Activated naive CD8-positive, alpha-beta T cell treated with anti-CD3 and anti-CD28 coated beads for 36 hours (primary cell): Measurements from ENCODE around the gene VASP. TPM values are rescaled to one million over a fixed set of nuclear protein-coding genes. Genes with fewer than 3 reads are reported as not detected.
"Not testable (repeated sequence)": the region's sequence is repeated elsewhere in the genome, so short reads cannot be mapped to it uniquely, and the experiment has no call there.

ENCODE experiments used
- DNase-seq: peaks from one replicate; pipeline ENCODE4 v3.0.0; 2021
- H3K27ac Mint-ChIP-seq: one replicate; pipeline ENCODE4 v1.8.0; 2022; ENCODE audit warnings: mild to moderate bottlenecking, moderate library complexity, mixed read lengths
- H3K27me3 Mint-ChIP-seq: one replicate; pipeline ENCODE4 v1.8.0; 2022; ENCODE audit warnings: mild to moderate bottlenecking, mixed read lengths
- H3K36me3 Mint-ChIP-seq: one replicate; pipeline ENCODE4 v1.8.0; 2021; ENCODE audit warnings: mild to moderate bottlenecking, mixed read lengths
- H3K4me1 Mint-ChIP-seq: one replicate; pipeline ENCODE4 v1.8.0; 2021; ENCODE audit warnings: mixed read lengths
- H3K4me3 Mint-ChIP-seq: one replicate; pipeline ENCODE4 v1.8.0; 2022; ENCODE audit warnings: mild to moderate bottlenecking, moderate library complexity, mixed read lengths
- H3K9me3 Mint-ChIP-seq: one replicate; pipeline ENCODE4 v1.8.0; 2022; ENCODE audit warnings: mixed read lengths
- total RNA-seq, 2 experiments: library from RNA; stranded (reverse); gene quantifications; one replicate each; pipeline ENCODE4 v1.2.3, GENCODE V29; 2021

The VASP gene
- total RNA-seq, 2 experiments from 2014 or later, result 133 to 134 TPM

DNA sequence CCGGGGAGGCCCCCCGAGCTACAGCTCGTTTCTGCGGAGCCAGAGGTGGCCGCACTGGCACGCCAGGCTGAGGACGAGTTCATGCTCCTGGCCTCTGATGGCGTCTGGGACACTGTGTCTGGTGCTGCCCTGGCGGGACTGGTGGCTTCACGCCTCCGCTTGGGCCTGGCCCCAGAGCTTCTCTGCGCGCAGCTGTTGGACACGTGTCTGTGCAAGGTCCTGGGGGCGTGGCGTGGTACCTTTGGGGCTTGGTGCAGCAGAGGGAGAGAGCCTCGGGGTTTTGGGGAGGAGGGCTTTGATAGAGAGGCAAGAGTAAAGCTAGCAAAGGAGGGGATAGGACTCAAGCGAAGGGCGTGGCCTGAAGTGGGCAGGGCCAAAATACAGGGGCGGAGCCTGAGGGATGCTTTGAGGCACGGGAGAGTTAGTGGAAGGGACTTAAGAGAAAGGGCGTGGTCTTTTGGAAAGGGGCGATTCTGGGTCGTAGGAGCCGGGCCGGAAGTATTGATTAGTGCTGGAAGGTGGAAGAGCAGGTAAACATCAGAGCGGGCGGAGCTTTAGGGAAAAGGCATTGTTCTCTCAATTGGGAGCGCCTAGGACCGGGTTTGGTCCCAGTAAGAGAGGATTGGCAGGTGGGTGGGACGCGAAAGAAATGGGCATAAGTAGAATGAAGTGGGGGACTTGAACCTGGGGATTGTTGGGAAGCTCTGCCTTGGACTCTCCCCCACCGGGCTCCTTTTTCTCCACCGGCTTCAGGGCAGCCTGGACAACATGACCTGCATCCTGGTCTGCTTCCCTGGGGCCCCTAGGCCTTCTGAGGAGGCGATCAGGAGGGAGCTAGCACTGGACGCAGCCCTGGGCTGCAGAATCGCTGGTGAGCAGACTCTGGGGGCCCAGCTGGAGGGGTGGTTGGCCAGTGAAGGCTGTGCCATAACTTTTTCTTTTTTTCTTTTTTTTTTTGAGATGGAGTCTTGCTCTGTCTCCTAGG lies 7.8 kb upstream of the VASP start:
- H3K36me3 Mint-ChIP-seq, result no peaks in the 10 kb centered on the region
- DNase-seq, result peak; percentile 71
- H3K9me3 Mint-ChIP-seq, result no peaks in the 10 kb centered on the region
- peaks cover 17% of the 10 kb centered on the region for H3K4me1 Mint-ChIP-seq
- no peak overlapping the region for H3K27ac Mint-ChIP-seq
- peak overlapping the region; percentile 32 for H3K4me3 Mint-ChIP-seq
- peaks cover 20% of the 10 kb centered on the region for H3K27me3 Mint-ChIP-seq

DNA sequence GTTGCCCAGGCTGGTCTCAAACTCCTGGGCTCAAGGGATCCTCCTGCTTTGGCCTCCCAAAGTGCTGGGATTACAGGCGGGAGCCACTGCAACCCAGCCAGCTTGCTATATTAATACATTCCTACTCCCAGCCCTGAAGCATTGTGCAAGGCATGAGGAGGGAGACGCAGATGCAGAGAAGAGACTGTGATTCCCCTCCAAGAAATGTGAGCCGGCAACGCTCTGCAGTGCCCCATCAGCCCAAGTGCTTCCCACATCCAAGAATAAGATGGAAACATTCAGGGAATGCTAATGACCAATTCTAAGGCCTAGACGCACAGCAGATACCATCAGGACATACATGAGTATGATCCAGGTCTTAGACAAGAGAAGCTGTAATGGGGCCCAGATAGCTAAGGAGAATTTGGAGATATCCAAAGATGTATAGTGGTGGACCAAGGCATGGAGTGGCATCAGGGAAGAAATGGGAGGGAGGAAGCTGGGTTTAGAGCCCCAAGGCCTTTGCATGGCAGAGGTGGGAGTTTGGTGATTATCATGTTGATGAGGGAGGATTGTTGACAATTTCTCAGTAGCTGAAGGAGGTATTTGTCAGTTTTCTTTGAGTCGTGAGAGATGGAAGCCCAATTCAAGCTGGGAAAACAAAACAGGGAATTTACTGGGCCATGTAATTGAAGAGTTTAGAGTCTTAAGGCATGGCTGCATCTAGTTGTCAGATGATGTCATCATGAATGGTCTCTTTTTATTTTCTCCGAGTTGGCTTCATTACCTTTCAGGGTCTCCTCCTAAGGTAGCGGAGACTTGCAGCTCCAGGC lies 6.2 kb upstream of the VASP start:
- Mint-ChIP-seq H3K9me3 (no peaks in the 10 kb centered on the region), H3K4me3 (no peak overlapping the region), H3K27me3 (peaks cover 10% of the 10 kb centered on the region), H3K27ac (no peak overlapping the region), H3K4me1 (peaks cover 27% of the 10 kb centered on the region), H3K36me3 (no peaks in the 10 kb centered on the region)
- DNase-seq, result no peak

GRCh38 chr19:45501730-45502014 lies 5.6 kb upstream of the VASP start:
- DNase-seq, result no peak
- H3K4me3 Mint-ChIP-seq, result no peak overlapping the region
- H3K9me3 Mint-ChIP-seq, result no peaks in the 10 kb centered on the region
- peaks cover 30% of the 10 kb centered on the region for H3K4me1 Mint-ChIP-seq
- peaks cover 9% of the 10 kb centered on the region for H3K27me3 Mint-ChIP-seq
- no peak overlapping the region for H3K27ac Mint-ChIP-seq
- no peaks in the 10 kb centered on the region for H3K36me3 Mint-ChIP-seq

GRCh38 chr19:45502111-45502510 lies 5.2 kb upstream of the VASP start:
- Mint-ChIP-seq H3K27ac (no peak overlapping the region), H3K36me3 (no peaks in the 10 kb centered on the region)

GRCh38 chr19:45503909-45504308 lies 3.4 kb upstream of the VASP start:
- peaks cover 1% of the 10 kb centered on the region for H3K36me3 Mint-ChIP-seq
- DNase-seq, result no peak
- H3K4me1 Mint-ChIP-seq, result peaks cover 20% of the 10 kb centered on the region
- H3K27ac Mint-ChIP-seq, result peak overlapping the region; percentile 18
- H3K9me3 Mint-ChIP-seq, result no peaks in the 10 kb centered on the region
- no peaks in the 10 kb centered on the region for H3K27me3 Mint-ChIP-seq
- no peak overlapping the region for H3K4me3 Mint-ChIP-seq

More at GRCh38 chr19:45502111-45502510, 5.2 kb upstream of the VASP start:
- no peak overlapping the region for H3K4me3 Mint-ChIP-seq
- no peak for DNase-seq
- H3K4me1 Mint-ChIP-seq, result peaks cover 28% of the 10 kb centered on the region
- H3K9me3 Mint-ChIP-seq, result no peaks in the 10 kb centered on the region
- peaks cover 7% of the 10 kb centered on the region for H3K27me3 Mint-ChIP-seq

DNA sequence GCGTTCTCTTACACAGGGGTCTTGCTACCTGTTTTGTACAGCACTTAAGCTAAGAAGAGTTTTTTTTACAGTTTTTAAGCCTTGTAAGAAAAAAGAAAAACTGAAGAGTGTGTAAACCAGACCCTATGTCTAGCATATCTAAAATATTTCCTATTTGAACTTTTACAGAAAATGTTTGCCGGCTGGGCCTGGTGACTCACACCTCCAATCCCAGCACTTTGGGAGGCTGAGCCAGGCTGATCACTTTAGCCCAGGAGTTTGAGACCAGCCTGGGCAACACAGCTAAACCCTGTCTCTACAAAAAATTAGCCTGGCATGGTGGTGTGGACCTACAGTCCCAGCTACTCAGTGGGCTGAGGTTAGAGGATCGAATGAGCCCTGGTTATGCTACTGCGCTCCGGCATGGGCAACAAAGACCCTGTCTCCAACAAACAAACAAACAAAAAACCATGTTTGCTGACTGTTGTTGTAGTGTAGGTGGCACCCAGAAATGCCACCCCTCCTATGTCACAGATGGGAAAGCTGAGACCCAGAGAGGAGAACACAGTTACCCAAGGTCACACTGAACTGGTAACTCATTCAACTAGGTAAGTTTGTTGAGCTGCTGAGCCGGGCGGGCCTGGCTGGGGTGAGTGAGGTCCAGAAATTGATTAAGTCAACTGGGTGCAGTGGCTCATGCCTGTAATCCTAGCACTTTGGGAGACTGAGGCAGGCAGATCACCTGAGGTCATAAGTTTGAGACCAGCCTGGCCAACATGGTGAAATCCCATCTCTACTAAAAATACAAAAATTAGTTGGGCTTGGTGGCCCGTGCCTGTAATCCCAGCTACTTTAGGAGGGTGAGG lies 1.9 kb upstream of the VASP start:
- H3K36me3 Mint-ChIP-seq, result peaks cover 3% of the 10 kb centered on the region
- no peaks in the 10 kb centered on the region for H3K9me3 Mint-ChIP-seq
- DNase-seq, result no peak
- peak overlapping the region; percentile 82 for H3K27ac Mint-ChIP-seq
- H3K4me3 Mint-ChIP-seq, result peak overlapping the region; percentile 76
- H3K4me1 Mint-ChIP-seq, result peaks cover 25% of the 10 kb centered on the region
- H3K27me3 Mint-ChIP-seq, result no peaks in the 10 kb centered on the region

DNA sequence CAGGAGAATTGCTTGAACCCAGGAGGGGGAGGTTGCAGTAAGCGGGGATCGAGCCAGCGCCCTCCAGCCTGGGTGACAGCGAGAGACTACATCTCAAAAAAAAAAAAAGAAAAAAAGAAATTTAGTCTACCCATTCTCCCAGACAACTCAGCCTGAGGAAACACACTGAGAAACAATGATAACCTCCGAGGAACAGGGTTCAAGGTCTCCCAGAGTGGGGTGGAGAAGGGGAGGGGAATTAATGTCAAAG lies 1.4 kb upstream of the VASP start:
- H3K9me3 Mint-ChIP-seq, result no peaks in the 10 kb centered on the region
- H3K4me1 Mint-ChIP-seq, result peaks cover 29% of the 10 kb centered on the region
- peak overlapping the region; percentile 82 for H3K27ac Mint-ChIP-seq
- no peaks in the 10 kb centered on the region for H3K27me3 Mint-ChIP-seq
- H3K36me3 Mint-ChIP-seq, result peaks cover 3% of the 10 kb centered on the region
- peak overlapping the region; percentile 76 for H3K4me3 Mint-ChIP-seq
- no peak for DNase-seq

GRCh38 chr19:45506246-45506988 lies 862 bp upstream of the VASP start:
- no peaks in the 10 kb centered on the region for H3K27me3 Mint-ChIP-seq
- peak overlapping the region; percentile 82 for H3K4me3 Mint-ChIP-seq
- no peaks in the 10 kb centered on the region for H3K9me3 Mint-ChIP-seq
- peaks cover 3% of the 10 kb centered on the region for H3K36me3 Mint-ChIP-seq
- DNase-seq, result peak; percentile 99
- H3K27ac Mint-ChIP-seq, result peak overlapping the region; percentile 91
- H3K4me1 Mint-ChIP-seq, result peaks cover 34% of the 10 kb centered on the region

DNA sequence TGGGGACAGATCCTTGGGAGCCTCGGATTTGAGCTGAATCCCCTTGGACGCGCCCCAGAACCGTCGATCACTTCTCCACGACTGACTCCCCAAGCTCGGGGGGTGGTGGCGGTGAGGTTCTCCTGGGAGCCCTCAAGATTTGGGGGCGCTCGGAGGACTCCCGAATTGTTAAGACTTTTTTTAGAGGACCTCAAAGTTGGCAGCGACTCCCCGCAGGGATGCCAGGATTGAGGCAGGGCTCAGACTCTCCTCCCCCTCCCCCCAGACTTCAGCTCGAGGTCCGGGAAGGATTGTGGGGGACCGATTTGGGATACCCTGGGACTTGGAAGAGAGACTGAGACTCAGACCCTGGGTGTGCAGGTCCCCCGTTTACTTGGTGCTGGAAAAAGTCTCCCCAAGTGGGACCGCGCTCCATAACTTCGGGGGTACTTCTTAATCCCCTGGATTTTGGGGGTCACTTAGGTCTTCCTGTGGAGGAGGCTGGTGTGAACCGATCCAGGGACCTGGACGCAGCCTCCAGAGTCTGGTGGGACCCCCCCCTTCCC lies 665 bp downstream of the VASP start:
- Mint-ChIP-seq H3K4me1 (peaks cover 42% of the 10 kb centered on the region), H3K4me3 (peak overlapping the region; percentile 89), H3K36me3 (peaks cover 5% of the 10 kb centered on the region), H3K9me3 (no peaks in the 10 kb centered on the region), H3K27me3 (no peaks in the 10 kb centered on the region), H3K27ac (peak overlapping the region; percentile 91)
- no peak for DNase-seq

DNA sequence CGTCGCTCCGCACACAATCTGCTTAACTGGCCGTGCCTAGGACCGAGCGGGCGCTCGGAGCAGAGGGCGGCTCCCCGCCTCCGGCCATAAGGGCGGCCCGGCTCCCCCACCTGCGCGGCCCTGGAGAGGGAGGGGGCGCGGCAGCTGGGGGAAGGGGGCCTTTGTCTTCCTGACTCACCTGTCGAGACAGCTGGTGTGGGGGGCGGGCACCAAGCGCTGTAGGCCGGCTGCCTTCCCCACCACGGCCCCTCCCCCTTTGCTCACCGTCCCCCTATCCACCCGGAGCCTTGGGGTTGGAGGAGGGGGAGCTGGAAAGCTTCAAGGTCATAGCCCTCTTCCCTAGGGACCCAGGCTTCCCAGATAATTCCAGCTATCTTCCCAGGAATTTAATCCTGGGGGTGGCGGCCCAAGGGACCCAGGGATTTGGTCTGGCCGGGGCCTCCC lies 1.2 kb downstream of the VASP start:
- Mint-ChIP-seq H3K27me3 (no peaks in the 10 kb centered on the region), H3K4me3 (peak overlapping the region; percentile 89), H3K4me1 (peaks cover 47% of the 10 kb centered on the region), H3K9me3 (no peaks in the 10 kb centered on the region), H3K36me3 (peaks cover 6% of the 10 kb centered on the region), H3K27ac (peak overlapping the region; percentile 91)
- DNase-seq, result peak; percentile 68

GRCh38 chr19:45508861-45509691 lies 1.8 kb downstream of the VASP start:
- no peaks in the 10 kb centered on the region for H3K9me3 Mint-ChIP-seq
- H3K4me1 Mint-ChIP-seq, result peaks cover 52% of the 10 kb centered on the region
- H3K27me3 Mint-ChIP-seq, result no peaks in the 10 kb centered on the region
- peak overlapping the region; percentile 89 for H3K4me3 Mint-ChIP-seq
- peaks cover 6% of the 10 kb centered on the region for H3K36me3 Mint-ChIP-seq
- H3K27ac Mint-ChIP-seq, result peak overlapping the region; percentile 91
- DNase-seq, result peak; percentile 44

- DNase-seq, result no peak
- H3K27me3 Mint-ChIP-seq, result no peaks in the 10 kb centered on the region
These were observed 2.4 kb downstream of the VASP start for GRCh38 chr19:45509692-45510015.

GRCh38 chr19:45510352-45510751 lies 3.1 kb downstream of the VASP start:
- not testable (repeated sequence) for H3K36me3 Mint-ChIP-seq, H3K27me3 Mint-ChIP-seq, DNase-seq, H3K4me3 Mint-ChIP-seq, H3K9me3 Mint-ChIP-seq
- H3K4me1 Mint-ChIP-seq, result peaks cover 59% of the 10 kb centered on the region
- peak overlapping the region; percentile 63 for H3K27ac Mint-ChIP-seq

More at GRCh38 chr19:45509692-45510015, 2.4 kb downstream of the VASP start:
- peaks cover 55% of the 10 kb centered on the region for H3K4me1 Mint-ChIP-seq
- no peaks in the 10 kb centered on the region for H3K9me3 Mint-ChIP-seq
- peaks cover 6% of the 10 kb centered on the region for H3K36me3 Mint-ChIP-seq
- peak overlapping the region; percentile 63 for H3K27ac Mint-ChIP-seq
- peak overlapping the region; percentile 89 for H3K4me3 Mint-ChIP-seq
